ENCODE results near the gene NPAS2. TPM values are rescaled to one million over a fixed set of nuclear protein-coding genes. Genes with fewer than 3 reads are reported as not detected.

The NPAS2 gene
- total and polyA plus RNA-seq, 2 donors (not counting 3 experiments of a cell fraction or from before 2014, with no cell fraction given) = 29.0 to 53.9 TPM

DNA sequence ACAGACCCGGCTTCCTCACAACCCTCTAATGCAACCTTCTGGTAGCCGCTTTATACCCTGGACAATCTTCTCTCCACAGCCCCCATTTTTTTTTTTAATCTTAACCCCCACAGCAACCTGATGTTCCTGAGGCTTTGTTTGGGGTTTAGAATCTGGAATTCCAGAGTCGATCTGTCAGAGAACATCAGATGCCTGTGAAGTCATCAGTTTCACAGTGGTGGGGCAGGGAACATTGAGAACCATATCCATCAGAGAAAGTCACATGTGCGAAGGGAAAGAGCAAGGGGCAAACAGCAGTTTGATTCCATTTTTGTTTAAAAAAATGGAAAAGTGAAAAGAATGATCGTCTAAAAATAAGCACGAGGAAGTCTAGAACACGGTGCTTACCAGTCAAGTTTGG, 20.6 kb downstream of the NPAS2 start:
- Histone ChIP-seq H3K4me2 (ENCODE audit: insufficient read depth, low read length) (no peak overlapping the region), H3K79me2 (ENCODE audit: control insufficient read depth, insufficient read depth, low read length) (peaks cover 39% of the 10 kb centered on the region), H3K27ac (ENCODE audit: insufficient read depth, low read depth, low read length) (no peak overlapping the region), H3K36me3 (ENCODE audit: control insufficient read depth in 2 of 2, extremely low read depth in 1 of 2, insufficient read depth in 2 of 2, low read length in 2 of 2) (no peaks in the 10 kb centered on the region), H3K9ac (replicated peaks; ENCODE audit: extremely low read depth, insufficient read depth, low read length) (no peak overlapping the region), H4K20me1 (replicated peaks; ENCODE audit: control insufficient read depth, extremely low read depth, insufficient read depth, low read length) (no peaks in the 10 kb centered on the region), H3K27me3 (ENCODE audit: control insufficient read depth in 2 of 2, insufficient read depth in 2 of 2, low read length in 2 of 2) (no peaks in the 10 kb centered on the region), H3K9me3 (replicated peaks; ENCODE audit: control insufficient read depth, insufficient read depth, low read length) (no peaks in the 10 kb centered on the region), H2AFZ (ENCODE audit: low read depth, low read length) (no peak overlapping the region), H3K9me1 (replicated peaks; ENCODE audit: control insufficient read depth, extremely low read depth, insufficient read depth, low read length) (no peaks in the 10 kb centered on the region), H3K4me3 (replicated peaks in 1 of 3; ENCODE audit: insufficient read depth in 1 of 3, low read depth in 1 of 3, low read length in 3 of 3) (no peak overlapping the region), H3K4me1 (ENCODE audit: control insufficient read depth, extremely low read depth, insufficient read depth, low read length) (no peaks in the 10 kb centered on the region)
- dilution Hi-C loops (cut with MboI; ENCODE audit: extremely low pct_ligation_motif_present, low sequenced_read_pairs) = no loop called here
- BruUV-seq (replicated peaks) = no TSS peak
- ChIA-PET POLR2A (no interaction called here), CTCF (no interaction called here)
- intact Hi-C loops (cut with micrococcal nuclease) = no loop called here
- no peak for FAIRE-seq
- TF ChIP-seq POLR2AphosphoS5 (IDR thresholded peaks at IDR 0.05; ENCODE audit: insufficient read depth, low read depth, low read length) = no peak
- no peak for TF ChIP-seq JUN (IDR thresholded peaks at IDR 0.05; ENCODE audit: borderline replicate concordance, insufficient read depth, insufficient read length, low read depth)
- TF ChIP-seq FOS (IDR thresholded peaks at IDR 0.05; ENCODE audit: borderline replicate concordance, insufficient read depth, low read length) = no peak
- TF ChIP-seq GATA2 (IDR thresholded peaks at IDR 0.05; ENCODE audit: insufficient read depth, insufficient read length, low read depth, low read length) = no peak
- TF ChIP-seq POLR2A (IDR thresholded peaks at IDR 0.05; ENCODE audit: low read depth, low read length) = no peak
- TF ChIP-seq, protein P1, sequence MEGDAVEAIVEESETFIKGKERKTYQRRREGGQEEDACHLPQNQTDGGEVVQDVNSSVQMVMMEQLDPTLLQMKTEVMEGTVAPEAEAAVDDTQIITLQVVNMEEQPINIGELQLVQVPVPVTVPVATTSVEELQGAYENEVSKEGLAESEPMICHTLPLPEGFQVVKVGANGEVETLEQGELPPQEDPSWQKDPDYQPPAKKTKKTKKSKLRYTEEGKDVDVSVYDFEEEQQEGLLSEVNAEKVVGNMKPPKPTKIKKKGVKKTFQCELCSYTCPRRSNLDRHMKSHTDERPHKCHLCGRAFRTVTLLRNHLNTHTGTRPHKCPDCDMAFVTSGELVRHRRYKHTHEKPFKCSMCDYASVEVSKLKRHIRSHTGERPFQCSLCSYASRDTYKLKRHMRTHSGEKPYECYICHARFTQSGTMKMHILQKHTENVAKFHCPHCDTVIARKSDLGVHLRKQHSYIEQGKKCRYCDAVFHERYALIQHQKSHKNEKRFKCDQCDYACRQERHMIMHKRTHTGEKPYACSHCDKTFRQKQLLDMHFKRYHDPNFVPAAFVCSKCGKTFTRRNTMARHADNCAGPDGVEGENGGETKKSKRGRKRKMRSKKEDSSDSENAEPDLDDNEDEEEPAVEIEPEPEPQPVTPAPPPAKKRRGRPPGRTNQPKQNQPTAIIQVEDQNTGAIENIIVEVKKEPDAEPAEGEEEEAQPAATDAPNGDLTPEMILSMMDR (IDR thresholded peaks at IDR 0.05; ENCODE audit: extremely low read depth in 1 of 2, insufficient read depth in 1 of 2, low read depth in 1 of 2, low read length in 2 of 2) = no peak
- no peak for TF ChIP-seq EZH2 (IDR thresholded peaks at IDR 0.05; ENCODE audit: borderline replicate concordance, low read depth, low read length, severe bottlenecking)
- TF ChIP-seq MYC (IDR thresholded peaks at IDR 0.05; ENCODE audit: low read depth, low read length) = no peak
- TF ChIP-seq, protein P2, sequence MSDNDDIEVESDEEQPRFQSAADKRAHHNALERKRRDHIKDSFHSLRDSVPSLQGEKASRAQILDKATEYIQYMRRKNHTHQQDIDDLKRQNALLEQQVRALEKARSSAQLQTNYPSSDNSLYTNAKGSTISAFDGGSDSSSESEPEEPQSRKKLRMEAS (IDR thresholded peaks at IDR 0.05; ENCODE audit: insufficient read depth, insufficient read length) = no peak
- DNase-seq (ENCODE audit: low read depth, low spot score) = no peak
